Stimulated activated CD8-positive, alpha-beta memory T cell treated with anti-CD3 and anti-CD28 coated beads, Interleukin-12 subunit alpha, Interleukin-12 subunit beta, amount 100 ng/mL, for 24 hours (primary cell): Measurements from ENCODE around the gene UQCR11.
"Not testable (repeated sequence)": the region's sequence is repeated elsewhere in the genome, so short reads cannot be mapped to it uniquely, and the experiment has no call there.

ENCODE experiments used
- DNase-seq: peaks from one replicate; pipeline ENCODE4 v3.0.0-alpha.2; 2020; ENCODE audit errors: extremely low read depth

Gene UQCR11

DNA sequence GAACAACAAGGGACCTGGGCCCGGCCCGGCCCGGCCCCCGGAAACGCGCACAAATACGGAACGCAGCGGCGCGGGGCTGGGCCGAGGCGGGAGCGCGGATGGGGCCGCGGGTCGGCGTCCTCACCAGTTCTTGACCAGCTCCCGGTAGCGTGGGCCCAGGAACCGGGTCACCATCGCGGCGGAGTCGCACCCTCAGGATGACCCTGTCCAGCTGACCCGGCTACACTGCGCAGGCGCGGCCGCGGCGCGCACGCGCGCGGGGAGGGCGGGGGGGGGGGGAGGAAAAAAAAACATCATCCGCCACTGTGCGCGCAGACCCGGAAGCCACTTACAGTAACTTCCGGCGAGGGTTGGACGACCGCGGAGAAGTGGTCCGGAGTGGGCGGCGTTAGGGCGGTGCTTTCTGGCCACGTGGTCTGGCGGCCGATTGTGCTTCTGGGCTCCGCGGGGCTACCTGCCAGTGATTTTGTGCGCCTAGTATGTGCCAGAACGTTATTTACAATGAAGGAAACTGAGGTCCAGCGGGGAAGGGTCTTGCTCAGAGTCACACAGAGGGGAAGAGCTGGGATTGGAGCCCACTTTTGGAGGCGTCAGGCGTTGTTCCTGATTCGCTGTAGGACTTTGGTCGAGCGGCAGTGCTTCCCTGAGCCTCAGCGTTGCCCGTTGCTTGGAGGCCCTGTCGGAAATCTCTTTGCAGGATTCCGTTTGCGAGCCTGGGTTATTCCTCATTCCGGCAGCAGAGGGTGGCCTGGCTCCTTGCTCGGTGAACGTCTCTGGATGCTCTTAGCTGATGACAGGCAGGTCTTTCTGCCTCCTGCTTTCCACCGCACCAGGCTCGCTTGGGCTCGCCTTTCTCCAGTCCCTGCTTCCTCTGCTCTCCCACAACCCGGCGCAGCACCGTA, at the start of gene UQCR11:
TSS of gene UQCR11 (minus strand) at position 227 of the 902 bp plus-strand sequence. CDS start at position 174, 53 bp downstream.
- DNase-seq, result peak; percentile 86

GRCh38 chr19:1654178-1654792, 49.0 kb upstream of the UQCR11 start:
- no peak for DNase-seq

DNA sequence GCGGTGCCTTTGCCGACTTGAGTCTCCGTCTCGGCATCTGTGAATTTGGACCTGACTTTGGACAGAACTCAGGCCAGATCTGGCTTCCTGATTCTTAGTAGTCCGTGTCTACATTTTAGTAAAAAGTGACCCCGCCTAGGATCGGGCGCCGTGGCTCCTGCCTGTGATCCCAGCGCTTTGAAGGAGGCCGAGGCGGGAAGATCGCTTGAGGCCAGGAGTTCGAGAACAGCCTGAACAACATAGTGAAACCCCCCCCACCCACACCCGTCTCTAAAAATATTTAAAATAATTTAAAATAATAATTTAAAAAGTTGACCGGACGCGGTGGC, 48.0 kb upstream of the UQCR11 start:
- DNase-seq, result no peak

DNA sequence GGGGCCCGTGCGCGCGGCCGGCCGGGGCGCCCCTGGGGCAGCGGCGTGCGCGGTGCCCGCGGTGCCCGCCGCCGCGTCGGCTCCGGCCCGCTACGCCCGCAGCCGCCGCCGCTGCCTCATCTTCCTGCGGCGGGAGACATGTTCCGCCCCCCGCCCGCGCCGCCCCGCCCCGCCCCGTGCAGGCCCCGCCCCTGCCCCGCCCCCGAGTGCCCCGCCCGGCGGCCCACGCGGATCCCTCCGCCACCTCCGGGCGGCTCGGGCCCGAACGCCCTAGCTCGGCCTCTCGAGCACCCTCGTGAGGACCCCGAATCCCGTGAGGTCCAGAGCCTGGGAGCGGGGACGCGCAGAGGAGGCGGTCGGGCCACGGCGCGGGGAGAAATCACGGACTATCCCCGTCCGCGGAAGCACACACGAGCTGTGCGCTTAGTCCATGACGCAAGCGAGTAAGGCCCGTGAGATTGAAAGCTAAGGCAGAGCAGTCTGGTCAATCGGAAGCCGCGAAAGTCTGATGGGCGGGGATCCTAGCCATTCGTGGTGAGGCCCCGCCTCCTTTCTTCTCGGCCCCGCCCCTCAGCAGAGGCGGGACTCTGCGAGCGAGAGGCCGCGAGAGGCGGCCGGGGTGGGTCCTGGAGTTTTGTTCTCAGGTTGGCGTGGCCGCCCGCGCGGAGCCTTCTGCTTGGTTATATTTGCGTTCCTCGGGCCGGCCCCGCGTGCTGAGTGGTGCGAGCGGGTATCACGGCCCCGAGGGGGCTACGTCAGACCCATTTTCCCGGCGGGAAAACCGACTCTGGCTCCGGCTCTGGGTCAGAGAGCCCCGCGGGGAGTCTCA, 47.4 kb upstream of the UQCR11 start, which contains the start of gene TCF3:
TSS of gene TCF3 (minus strand) at position 145 of the 829 bp plus-strand sequence. CDS start 2,367 bp downstream, outside the sequence.
- peak; percentile 97 for DNase-seq

DNA sequence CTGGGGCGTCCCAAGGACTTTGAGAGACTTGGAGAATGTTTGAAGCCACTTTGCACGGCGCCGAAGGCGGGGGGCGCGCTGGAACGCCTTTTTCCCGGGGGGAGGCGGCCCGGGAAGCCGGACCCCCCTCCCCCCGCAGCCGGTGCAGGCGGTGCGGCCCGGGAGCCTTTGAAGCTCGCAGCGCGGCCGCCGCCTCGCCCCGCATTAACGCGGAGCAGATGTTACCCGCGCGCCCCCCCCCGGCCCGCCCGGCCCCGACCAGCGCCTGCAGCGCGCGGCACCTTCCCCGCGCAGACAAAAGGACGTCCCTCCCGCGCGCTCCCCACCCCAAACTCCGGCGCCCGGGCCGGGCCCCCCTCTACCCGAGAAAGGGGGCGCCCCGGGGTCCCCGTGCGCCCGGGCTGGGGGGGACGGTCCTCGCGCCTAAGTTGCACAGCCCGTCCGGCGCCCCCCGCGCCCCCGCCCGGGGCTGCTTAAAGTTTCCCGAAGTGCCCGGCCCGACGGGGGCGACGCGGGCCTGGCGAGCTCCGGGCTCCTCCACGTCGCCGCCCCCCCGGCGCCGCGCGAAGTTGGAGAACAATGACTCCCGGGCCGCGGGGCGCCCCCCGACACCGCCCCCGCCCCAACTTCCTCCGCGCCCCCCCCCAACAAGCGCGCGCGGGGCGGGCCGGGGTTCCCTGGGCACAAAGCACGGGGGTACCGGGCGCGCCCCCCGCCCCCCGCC, 46.5 kb upstream of the UQCR11 start:
- DNase-seq, result no peak

DNA sequence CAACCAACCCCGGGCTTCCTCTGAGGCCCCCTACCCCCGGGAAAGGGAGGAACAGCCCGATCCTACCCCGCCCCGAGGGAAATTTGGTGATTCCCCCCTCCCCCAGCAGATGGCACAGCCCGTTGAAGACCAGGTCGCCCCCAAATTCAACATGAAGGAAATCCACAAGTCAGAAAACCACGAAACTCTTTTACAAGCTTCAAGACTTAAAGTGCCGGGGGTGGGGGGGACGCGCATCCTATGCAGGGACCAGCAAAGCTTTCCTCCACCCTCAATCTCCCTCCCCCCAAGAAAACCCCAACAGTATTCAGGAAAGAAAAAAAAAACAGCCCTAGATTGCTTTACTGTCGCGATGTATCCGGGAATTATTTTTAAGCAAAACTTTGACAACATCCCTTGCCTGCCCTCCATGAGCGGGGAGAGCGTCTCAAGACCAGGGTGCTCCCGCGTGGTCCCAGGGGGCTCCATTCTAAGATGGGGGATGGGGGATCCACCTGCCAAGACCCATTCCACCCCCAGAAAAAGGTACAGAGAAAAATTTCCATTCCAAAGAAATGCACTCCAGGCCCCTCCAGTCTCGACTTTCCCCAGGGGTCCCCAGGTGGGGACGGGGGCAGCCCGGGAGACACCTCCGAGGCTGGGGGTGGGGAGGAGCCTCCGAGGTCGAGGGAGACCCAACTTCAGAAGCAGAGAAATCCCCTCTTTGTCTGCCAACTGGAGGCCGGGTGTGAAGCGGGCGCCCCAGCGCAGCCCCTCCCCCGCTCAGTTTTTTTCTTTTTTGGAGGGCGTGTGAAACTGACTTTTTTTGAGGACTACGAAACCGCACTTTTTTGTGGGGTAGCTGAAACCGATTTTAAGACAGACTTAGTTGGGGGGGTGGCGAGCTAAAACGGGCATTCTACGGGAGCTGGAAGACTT, 45.6 kb upstream of the UQCR11 start:
- DNase-seq, result no peak

- no peak for DNase-seq
Measured at GRCh38 chr19:1649706-1650649, 44.7 kb upstream of the UQCR11 start.

DNA sequence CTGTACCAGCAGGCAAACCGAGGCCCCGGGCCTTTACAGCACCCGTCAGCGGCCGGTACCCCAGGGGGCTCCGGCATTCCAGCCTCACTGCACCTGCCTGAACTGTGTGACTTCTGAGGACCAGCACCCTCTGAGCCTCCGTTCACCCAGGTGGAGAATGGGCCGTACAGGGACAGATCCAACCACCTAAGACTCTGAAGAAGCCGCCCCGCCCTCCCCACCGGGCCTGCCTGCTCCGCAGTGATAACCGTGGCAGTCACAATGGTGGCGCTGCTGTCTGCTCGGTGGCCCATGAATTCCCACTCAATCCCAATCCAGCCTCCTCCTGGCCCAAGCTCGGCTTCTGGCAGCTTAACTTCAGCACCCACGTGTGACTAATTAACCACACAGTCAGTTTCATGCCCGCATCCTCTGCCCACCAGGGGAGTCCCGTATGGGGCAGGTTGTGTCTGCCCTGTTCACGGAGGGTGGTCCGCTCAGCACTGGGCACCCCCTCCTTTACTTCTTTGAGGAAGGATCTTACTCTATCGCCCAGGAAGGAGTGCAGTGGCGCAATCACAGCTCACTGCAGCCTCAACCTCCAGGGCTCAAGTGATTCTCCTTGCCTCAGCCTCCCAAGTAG, 43.8 kb upstream of the UQCR11 start:
- no peak for DNase-seq

DNA sequence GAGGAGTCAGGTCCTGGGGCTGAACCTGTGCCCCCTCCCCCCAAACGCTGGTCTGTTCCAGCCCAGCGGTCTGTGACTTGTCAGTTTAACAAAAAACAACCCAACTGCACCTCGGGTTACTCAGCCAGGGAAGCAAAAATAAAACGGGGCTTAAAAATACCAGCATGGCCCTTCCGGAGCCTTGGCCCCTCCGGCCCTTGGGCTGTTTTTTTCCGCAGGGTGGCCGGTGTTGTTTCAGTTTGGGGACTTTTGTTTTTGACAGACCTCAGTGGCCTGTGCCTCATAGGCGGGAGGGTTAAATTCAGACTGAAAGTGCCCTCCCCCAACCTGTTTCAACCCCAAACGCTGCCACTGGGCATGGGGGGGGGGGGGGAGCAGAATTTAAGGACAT, 43.2 kb upstream of the UQCR11 start:
- DNase-seq, result no peak

DNA sequence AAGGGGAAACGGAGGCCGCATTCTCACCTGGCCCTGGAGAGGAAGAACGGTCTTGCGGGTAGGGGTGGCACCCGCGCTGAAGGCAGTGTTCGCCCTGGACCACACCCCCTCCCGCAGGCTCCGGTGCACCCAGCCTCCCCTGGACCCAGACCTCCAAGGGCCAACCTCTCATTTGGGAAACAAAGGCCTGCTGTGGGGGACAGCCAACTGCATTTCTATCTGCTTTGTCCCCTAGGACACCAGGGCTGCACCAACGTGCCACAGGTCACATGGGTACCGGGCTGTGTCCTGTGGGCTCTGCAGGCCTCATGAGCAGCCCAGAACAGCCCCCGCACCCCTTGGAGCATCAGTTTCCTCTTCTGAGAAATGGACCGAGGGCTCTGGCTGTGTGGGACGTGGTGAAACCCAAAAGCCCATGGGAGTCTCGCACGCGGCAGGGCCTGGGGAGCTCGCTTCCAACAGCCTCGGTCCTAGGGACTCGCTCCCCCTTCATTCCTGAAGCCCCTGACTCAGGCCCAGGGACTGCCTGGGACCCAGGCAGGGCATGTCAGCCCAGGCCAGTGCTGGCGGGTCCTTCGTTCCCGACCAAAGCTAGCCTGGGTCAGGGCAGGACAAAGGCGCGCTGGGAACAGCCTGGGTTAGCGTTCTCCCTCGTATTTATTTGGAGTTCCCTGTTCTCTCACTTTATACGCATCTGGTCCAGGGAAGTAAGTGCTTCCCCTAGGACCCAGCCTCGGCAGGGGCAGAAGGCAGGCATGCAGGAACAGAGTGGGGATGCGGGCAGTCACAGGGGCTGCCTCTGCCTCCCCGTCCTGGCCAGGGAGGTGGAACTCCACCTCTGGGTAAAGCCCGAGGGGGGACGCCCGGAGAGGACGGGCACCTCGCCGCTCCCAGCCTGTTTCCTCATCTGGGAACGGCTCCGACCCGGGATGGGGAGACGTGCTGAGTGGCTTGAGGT, 42.5 kb upstream of the UQCR11 start:
- DNase-seq, result no peak

DNA sequence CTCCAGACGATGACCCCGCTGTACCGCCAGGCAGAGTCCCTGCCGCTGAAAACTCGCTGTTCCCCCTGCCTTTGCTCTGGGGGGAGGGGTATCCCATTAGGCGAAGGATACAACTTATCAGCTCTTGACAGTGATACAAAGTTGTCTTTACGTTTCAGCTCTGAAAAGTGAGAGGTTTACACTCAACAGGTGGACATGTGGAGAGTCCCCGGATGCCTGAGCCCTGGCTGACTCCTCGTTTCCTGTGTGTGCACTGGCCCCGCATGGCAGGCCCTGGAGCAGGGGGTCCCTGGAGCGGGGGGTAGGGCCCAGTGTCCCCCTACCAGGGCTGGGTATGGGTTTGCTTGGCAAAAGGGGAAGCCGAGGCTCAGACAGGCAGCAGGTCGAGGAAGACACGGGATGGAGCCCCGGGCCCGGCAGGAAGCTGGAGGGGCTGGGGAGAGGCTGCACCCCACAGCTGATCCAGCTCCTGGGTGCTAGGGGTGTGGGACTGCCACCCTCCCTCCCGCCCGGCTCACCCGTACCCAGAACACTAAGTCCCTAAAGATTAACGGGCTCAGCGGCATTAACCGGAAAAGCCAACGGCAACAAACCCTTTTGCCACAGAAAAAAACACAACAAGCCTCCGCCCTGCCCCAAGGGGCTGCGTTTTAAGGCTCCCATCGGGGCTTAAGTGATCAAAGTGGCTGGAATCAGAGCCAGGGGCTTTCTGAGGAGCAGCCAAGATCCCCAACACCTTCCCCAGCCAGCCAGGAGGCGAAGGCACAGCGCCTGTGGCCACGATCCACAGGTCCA, 41.6 kb upstream of the UQCR11 start:
- no peak for DNase-seq

GRCh38 chr19:1646149-1646548, 40.9 kb upstream of the UQCR11 start:
- no peak for DNase-seq

- no peak for DNase-seq
Measured at GRCh38 chr19:1645299-1645698, 40.0 kb upstream of the UQCR11 start.

DNA sequence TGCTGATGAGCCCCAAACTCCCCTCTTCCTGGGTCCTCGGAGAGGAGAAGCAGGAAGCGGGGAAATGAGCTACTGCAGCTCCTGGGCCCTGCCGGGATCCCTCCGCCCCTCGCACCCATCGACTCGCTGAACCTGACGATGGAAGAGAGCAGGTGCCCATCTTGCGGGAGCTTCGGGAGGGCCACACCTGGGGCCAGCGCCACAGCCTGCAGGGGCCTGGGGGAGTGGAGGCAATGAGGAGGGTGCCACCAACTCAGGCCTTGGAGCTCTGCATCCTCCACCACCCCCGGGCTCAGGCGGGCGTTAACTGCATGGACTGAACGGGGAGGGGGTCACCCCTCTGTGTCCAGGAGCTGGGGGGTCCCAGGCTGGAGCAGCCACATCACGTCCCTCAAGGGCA, 38.8 kb upstream of the UQCR11 start:
- no peak for DNase-seq

DNA sequence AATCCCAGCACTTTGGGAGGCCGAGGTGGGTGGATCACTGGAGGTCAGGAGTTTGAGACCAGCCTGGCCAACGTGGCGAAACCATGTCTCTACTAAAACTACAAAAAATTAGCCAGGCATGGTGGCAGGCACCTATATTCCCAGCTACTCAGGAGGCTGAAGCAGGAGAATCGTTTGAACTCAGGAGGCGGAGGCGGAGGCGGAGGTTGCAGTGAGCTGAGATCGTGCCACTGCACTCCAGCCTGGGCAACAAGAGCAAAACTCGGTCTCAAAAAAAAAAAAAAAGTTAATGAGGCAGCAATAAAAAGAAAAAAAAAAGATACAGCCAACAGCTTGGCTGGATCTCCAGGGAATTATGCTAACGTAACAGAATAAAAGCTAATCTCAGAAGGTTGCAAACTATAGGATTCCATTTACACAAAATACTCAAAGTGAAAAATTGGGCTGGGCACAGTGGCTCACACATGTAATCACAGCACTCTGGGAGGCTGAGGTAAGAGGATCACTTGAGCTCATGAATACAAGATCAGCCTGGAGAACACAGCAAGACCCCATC, 35.7 kb upstream of the UQCR11 start:
- DNase-seq, result not testable (repeated sequence)
